ENCODE data around the gene MEIS2.

The MEIS2 gene

GRCh38 chr15:36914960-36915808 is 185.2 kb downstream of the MEIS2 start:
- Histone ChIP-seq H3K36me3 (ENCODE audit: insufficient read depth) (no peaks in the 10 kb centered on the region), H3K9ac (no peak overlapping the region), H4K20me1 (ENCODE audit: insufficient read depth) (no peaks in the 10 kb centered on the region), H3K27ac (no peak overlapping the region), H3K27me3 (ENCODE audit: insufficient read depth, low read depth) (no peaks in the 10 kb centered on the region), H3K4me1 (ENCODE audit: low read depth, poor library complexity, severe bottlenecking) (no peaks in the 10 kb centered on the region), H3K4me3 (IDR thresholded peaks at IDR 0.05; ENCODE audit: insufficient read depth, low read depth, low read length) (no peak overlapping the region), H3K4me2 (no peak overlapping the region), H2AFZ (ENCODE audit: low read depth) (no peak overlapping the region), H3K79me2 (ENCODE audit: insufficient read depth, low read depth) (no peaks in the 10 kb centered on the region)
- no peak for TF ChIP-seq CTCF (conservative IDR thresholded peaks at IDR 0.05; ENCODE audit: low read depth, low read length)

- H3K4me3 ChIP-seq (IDR thresholded peaks at IDR 0.05; ENCODE audit: insufficient read depth, low read depth, low read length) = no peak overlapping the region
- no peak overlapping the region for H2AFZ ChIP-seq (ENCODE audit: low read depth)
- H3K79me2 ChIP-seq (ENCODE audit: insufficient read depth, low read depth) = no peaks in the 10 kb centered on the region
- TF ChIP-seq CTCF (conservative IDR thresholded peaks at IDR 0.05; ENCODE audit: low read depth, low read length) = no peak
- no peak overlapping the region for H3K4me2 ChIP-seq
- H3K9ac ChIP-seq = no peak overlapping the region
- H3K36me3 ChIP-seq (ENCODE audit: insufficient read depth) = no peaks in the 10 kb centered on the region
- H3K27ac ChIP-seq = no peak overlapping the region
- H3K27me3 ChIP-seq (ENCODE audit: insufficient read depth, low read depth) = no peaks in the 10 kb centered on the region
- H3K4me1 ChIP-seq (ENCODE audit: low read depth, poor library complexity, severe bottlenecking) = no peaks in the 10 kb centered on the region
- no peaks in the 10 kb centered on the region for H4K20me1 ChIP-seq (ENCODE audit: insufficient read depth)
Measured at GRCh38 chr15:36914466-36914865, 185.9 kb downstream of the MEIS2 start.

- Histone ChIP-seq H3K79me2 (ENCODE audit: insufficient read depth, low read depth) (no peaks in the 10 kb centered on the region), H3K4me2 (no peak overlapping the region)
Measured at GRCh38 chr15:36912311-36912712, 188.0 kb downstream of the MEIS2 start.

GRCh38 chr15:36911322-36911944 is 188.9 kb downstream of the MEIS2 start:
- Histone ChIP-seq H3K9ac (no peak overlapping the region), H3K36me3 (ENCODE audit: insufficient read depth) (no peaks in the 10 kb centered on the region), H3K79me2 (ENCODE audit: insufficient read depth, low read depth) (no peaks in the 10 kb centered on the region), H3K4me2 (no peak overlapping the region), H2AFZ (ENCODE audit: low read depth) (no peak overlapping the region), H3K27ac (no peak overlapping the region), H4K20me1 (ENCODE audit: insufficient read depth) (no peaks in the 10 kb centered on the region), H3K27me3 (ENCODE audit: insufficient read depth, low read depth) (no peaks in the 10 kb centered on the region), H3K4me3 (IDR thresholded peaks at IDR 0.05; ENCODE audit: insufficient read depth, low read depth, low read length) (no peak overlapping the region), H3K4me1 (ENCODE audit: low read depth, poor library complexity, severe bottlenecking) (no peaks in the 10 kb centered on the region)
- no peak for TF ChIP-seq CTCF (conservative IDR thresholded peaks at IDR 0.05; ENCODE audit: low read depth, low read length)

More at GRCh38 chr15:36912311-36912712, 188.0 kb downstream of the MEIS2 start:
- no peak overlapping the region for H3K4me3 ChIP-seq (IDR thresholded peaks at IDR 0.05; ENCODE audit: insufficient read depth, low read depth, low read length)
- H3K9ac ChIP-seq = no peak overlapping the region
- H4K20me1 ChIP-seq (ENCODE audit: insufficient read depth) = no peaks in the 10 kb centered on the region
- H3K27ac ChIP-seq = no peak overlapping the region
- no peak for TF ChIP-seq CTCF (conservative IDR thresholded peaks at IDR 0.05; ENCODE audit: low read depth, low read length)
- H3K27me3 ChIP-seq (ENCODE audit: insufficient read depth, low read depth) = no peaks in the 10 kb centered on the region
- no peak overlapping the region for H2AFZ ChIP-seq (ENCODE audit: low read depth)
- no peaks in the 10 kb centered on the region for H3K36me3 ChIP-seq (ENCODE audit: insufficient read depth)
- no peaks in the 10 kb centered on the region for H3K4me1 ChIP-seq (ENCODE audit: low read depth, poor library complexity, severe bottlenecking)

Measured in KMS-11 (cell line).